T-cell (primary cell): ENCODE measurements around the gene ROPN1L. TPM values are rescaled to one million over a fixed set of nuclear protein-coding genes. Genes with fewer than 3 reads are reported as not detected.

Experiments used
- ATAC-seq, 4 experiments: fragments of 200-7000 bp in 3 of 4; fragments of 150-1000 bp in 1 of 4; cut with Tn5 transposase; replicated peaks in 1 of 4; 1 replicate in 3 of 4; 2 replicates in 1 of 4; pipeline ENCODE4 v1.10.0; 2021; ENCODE audit warnings: moderate library complexity in 3 of 4, mild to moderate bottlenecking in 2 of 4, moderate number of reproducible peaks in 1 of 4
- CTCF ChIA-PET, 2 donors: fragments of 300-600 bp; sonication (Branson Sonifier 250); formaldehyde crosslinking; loops; one replicate each; lab custom pipeline; 2022; ENCODE audit warnings: antibody characterized with exemption in 2 of 2; lab: Charles Lee
- POLR2A ChIA-PET, 2 donors: fragments of 300-600 bp; sonication (Branson Sonifier 250); formaldehyde crosslinking; loops; one replicate each; lab custom pipeline; 2022; ENCODE audit warnings: antibody characterized with exemption in 2 of 2; lab: Charles Lee
- DNase-seq, 35 experiments: peaks; one replicate each; pipeline versions ENCODE4 v3.0.0 to v3.0.0-alpha.2; 2013 to 2023
- H3K27ac ChIP-seq: one replicate; pipeline ENCODE4 v1.5.1; 2013; ENCODE audit warnings: low read length
- H3K27me3 ChIP-seq, 2 experiments: replicated peaks in 1 of 2; 1 replicate in 1 of 2; 2 replicates in 1 of 2; pipeline versions ENCODE4 v1.6.1 to v1.7.0; 2013; ENCODE audit warnings: low read length in 1 of 2, mixed read lengths in 1 of 2; ENCODE audit not compliant: control insufficient read depth in 2 of 2, insufficient read depth in 2 of 2; ENCODE audit errors: extremely low read depth in 1 of 2
- H3K36me3 ChIP-seq, 2 donors: 1 replicate in 1 of 2; 2 replicates in 1 of 2; pipeline versions ENCODE4 v1.6.1 to v1.7.0; 2013; ENCODE audit warnings: low read length in 1 of 2; ENCODE audit not compliant: control insufficient read depth in 2 of 2, insufficient read depth in 1 of 2; ENCODE audit errors: extremely low read depth in 1 of 2
- H3K4me1 ChIP-seq, 2 experiments: 1 replicate in 1 of 2; 2 replicates in 1 of 2; pipeline versions ENCODE4 v1.6.1 to v1.7.0; 2013; ENCODE audit warnings: low read length in 2 of 2, mixed read lengths in 1 of 2; ENCODE audit not compliant: insufficient read depth in 2 of 2, control insufficient read depth in 1 of 2; ENCODE audit errors: extremely low read depth in 1 of 2
- H3K4me3 ChIP-seq, 2 donors: 1 replicate in 1 of 2; 2 replicates in 1 of 2; pipeline versions ENCODE4 v1.5.1 to v1.7.0; 2013; ENCODE audit warnings: mild to moderate bottlenecking in 2 of 2, low read length in 1 of 2, moderate library complexity in 1 of 2; ENCODE audit not compliant: control insufficient read depth in 1 of 2; ENCODE audit errors: extremely low read depth in 1 of 2
- H3K9me3 ChIP-seq: 2 replicates; pipeline ENCODE4 v1.7.0; 2013
- H3K27ac Mint-ChIP-seq, 2 donors: one replicate each; pipeline ENCODE4 v1.8.0; 2020 to 2021; ENCODE audit warnings: mild to moderate bottlenecking in 2 of 2, mixed read lengths in 2 of 2
- H3K27me3 Mint-ChIP-seq, 2 donors: one replicate each; pipeline ENCODE4 v1.8.0; 2021 to 2022; ENCODE audit warnings: mixed read lengths in 2 of 2
- H3K36me3 Mint-ChIP-seq: one replicate; pipeline ENCODE4 v1.8.0; 2021; ENCODE audit warnings: mixed read lengths
- H3K4me1 Mint-ChIP-seq, 3 donors: one replicate each; pipeline ENCODE4 v1.8.0; 2020 to 2022; ENCODE audit warnings: mixed read lengths in 3 of 3, mild to moderate bottlenecking in 1 of 3
- H3K4me3 Mint-ChIP-seq, 3 donors: one replicate each; pipeline ENCODE4 v1.8.0; 2020 to 2022; ENCODE audit warnings: mild to moderate bottlenecking in 3 of 3, mixed read lengths in 3 of 3, moderate library complexity in 3 of 3
- H3K9me3 Mint-ChIP-seq, 3 donors: one replicate each; pipeline ENCODE4 v1.8.0; 2020 to 2022; ENCODE audit warnings: mixed read lengths in 3 of 3
- WGBS: methylation state at CpG from one replicate; pipeline ENCODE4 v1.1.5; 2013; ENCODE audit warnings: missing lambda C conversion rate; ENCODE audit not compliant: insufficient coverage; 5-methylcytosine and 5-hydroxymethylcytosine counted together
- total RNA-seq, 35 experiments: library from RNA in 6 of 35; stranded (reverse) in 6 of 35; fragments of 120-200 nt in 1 of 35; gene quantifications; one replicate each; pipeline versions ENCODE4 v1.2.1 to v1.2.4 and lab custom pipeline; 2013 to 2026

The ROPN1L gene
- total RNA-seq, 5 donors from 2014 or later (not counting 1 experiment from before 2014, with no cell fraction given), result 0.61 to 1.5 (median 0.95) TPM

DNA sequence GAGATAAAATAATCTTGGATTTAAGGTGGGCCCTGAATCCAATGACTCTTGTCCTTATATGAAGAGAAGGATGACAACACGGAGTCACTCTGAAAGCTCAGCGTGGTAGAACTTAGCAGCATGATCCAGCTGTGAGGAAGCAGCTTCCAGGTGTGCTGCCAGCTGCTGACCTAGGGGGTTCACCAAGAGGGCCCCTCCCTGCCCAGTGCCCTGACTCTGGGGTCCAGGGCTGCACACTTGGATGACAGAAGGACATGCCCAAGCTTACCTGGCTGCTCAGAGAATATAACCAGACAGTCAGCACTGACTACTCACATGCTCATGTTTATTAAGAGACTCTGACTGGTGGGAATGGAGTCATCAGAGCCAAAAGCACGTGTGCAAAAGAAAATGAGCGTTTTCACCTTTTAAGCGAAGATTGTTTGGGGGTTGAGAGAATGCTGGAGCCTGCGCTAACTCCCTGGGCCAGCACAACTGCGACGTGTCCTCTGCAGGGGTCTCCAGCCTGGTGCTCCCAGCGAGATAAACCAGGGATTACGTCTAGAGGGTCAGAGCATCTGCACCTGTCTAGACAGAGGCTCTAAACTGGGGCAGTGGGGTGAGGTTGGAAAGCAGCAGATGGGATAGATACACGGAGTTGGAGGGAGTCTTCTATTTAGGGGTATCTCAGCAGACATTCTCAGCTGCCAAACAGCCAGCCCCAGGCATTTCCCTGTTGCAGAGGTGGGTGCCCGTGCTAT, 41.3 kb downstream of the ROPN1L start:
- Mint-ChIP-seq H3K4me1 (peaks cover 0 to 2% (median 2%) of the 10 kb centered on the region in 3 donors), H3K9me3 (no peaks in the 10 kb centered on the region), H3K27ac (no peak overlapping the region), H3K27me3 (peaks cover 0 to 7% of the 10 kb centered on the region in 2 donors), H3K4me3 (no peak overlapping the region), H3K36me3 (no peaks in the 10 kb centered on the region)
- ChIA-PET CTCF (no interaction called here), POLR2A (no interaction called here)
- Histone ChIP-seq H3K36me3 (no peaks in the 10 kb centered on the region), H3K4me1 (peaks cover 0 to 3% of the 10 kb centered on the region in 2 experiments), H3K27ac (no peak overlapping the region), H3K27me3 (peaks cover 0 to 10% of the 10 kb centered on the region in 2 experiments), H3K9me3 (no peaks in the 10 kb centered on the region), H3K4me3 (no peak overlapping the region)
- DNase-seq (no peak), ATAC-seq (no peak)
- 79% methylated on average over 11 of the region's 12 CpGs for WGBS

DNA sequence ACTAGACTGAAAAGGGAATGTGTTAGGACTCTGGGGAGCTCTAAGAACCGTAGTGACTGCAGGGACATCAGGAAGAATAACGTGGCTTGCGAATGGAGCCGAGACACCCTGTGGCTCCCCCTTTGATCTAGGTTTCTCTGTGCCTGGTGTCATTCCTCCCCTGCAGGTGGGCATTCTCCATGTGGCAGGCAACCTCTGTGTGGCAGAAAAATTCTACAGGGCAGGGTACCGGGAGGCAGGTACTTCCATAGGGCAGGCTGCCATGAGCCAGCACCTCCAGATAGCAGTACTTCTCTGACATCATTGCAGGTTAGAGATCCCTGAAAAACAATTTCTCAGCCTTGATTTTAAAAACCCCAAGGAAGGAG, 43.1 kb downstream of the ROPN1L start:
- H3K36me3 ChIP-seq, result no peaks in the 10 kb centered on the region
- ATAC-seq, result no peak
- peaks cover 8 to 12% (median 8%) of the 10 kb centered on the region in 3 donors for H3K4me1 Mint-ChIP-seq
- H3K4me3 ChIP-seq, result no peak overlapping the region
- H3K27ac Mint-ChIP-seq, result no peak overlapping the region
- peaks cover 0 to 10% of the 10 kb centered on the region in 2 experiments for H3K4me1 ChIP-seq
- H3K36me3 Mint-ChIP-seq, result no peaks in the 10 kb centered on the region
- H3K9me3 ChIP-seq, result no peaks in the 10 kb centered on the region
- H3K27me3 Mint-ChIP-seq, result peaks cover 0 to 7% of the 10 kb centered on the region in 2 donors
- no peak overlapping the region for H3K4me3 Mint-ChIP-seq
- no peaks in the 10 kb centered on the region for H3K9me3 Mint-ChIP-seq
- no peak overlapping the region for H3K27ac ChIP-seq
- peaks cover 0 to 9% of the 10 kb centered on the region in 2 experiments for H3K27me3 ChIP-seq
- ChIA-PET CTCF (no interaction called here), POLR2A (no interaction called here)
- no peak for DNase-seq
- WGBS, result 98% methylated on average over 5 of the region's 5 CpGs

DNA sequence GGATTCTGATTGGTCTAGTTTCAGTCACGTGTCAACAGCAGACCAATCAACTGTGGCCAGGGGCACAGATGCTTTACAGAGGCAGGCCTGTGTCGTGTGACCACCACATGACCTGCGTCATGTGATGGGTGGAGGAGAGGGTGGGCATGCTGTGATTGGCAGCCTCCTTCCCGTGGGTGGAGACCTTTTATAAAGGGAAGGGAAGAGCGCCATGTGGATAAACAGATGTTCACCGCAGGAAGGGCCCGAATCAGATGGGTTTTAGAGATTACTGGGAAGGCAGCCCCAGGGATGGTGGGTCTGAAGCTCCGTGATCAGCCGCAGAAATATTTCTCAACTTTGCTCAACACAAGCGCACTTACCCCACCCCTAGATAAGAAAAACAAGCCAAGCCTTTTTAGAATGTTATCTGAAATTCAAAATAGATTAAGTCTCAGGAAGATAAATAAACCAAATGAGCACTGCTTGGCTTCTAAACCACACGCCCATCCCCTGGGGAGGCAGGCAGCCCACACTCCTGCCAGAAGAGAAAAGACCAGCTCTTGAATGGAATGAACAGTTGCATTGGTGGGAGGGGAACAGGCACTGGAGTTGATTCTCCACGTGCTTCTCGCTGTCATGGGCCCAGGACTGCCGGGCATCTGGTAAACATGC, 43.6 kb downstream of the ROPN1L start:
- ATAC-seq, result no peak
- H3K27ac ChIP-seq, result no peak overlapping the region
- ChIA-PET CTCF (no interaction called here), POLR2A (interaction anchor here in 1 of 2 donors (0.6 kb wide), 1 partner anchor 615 kb away, joined by 3 read pairs; no protein-coding TSS in a partner anchor)
- WGBS, result 53% methylated on average over 8 of the region's 14 CpGs
- H3K4me3 ChIP-seq, result no peak overlapping the region
- Mint-ChIP-seq H3K4me1 (peaks cover 13 to 17% (median 13%) of the 10 kb centered on the region in 3 donors), H3K4me3 (no peak overlapping the region), H3K27ac (no peak overlapping the region), H3K27me3 (peaks cover 0 to 7% of the 10 kb centered on the region in 2 donors), H3K9me3 (no peaks in the 10 kb centered on the region), H3K36me3 (no peaks in the 10 kb centered on the region)
- no peaks in the 10 kb centered on the region for H3K36me3 ChIP-seq
- DNase-seq, result no peak
- peaks cover 0 to 9% of the 10 kb centered on the region in 2 experiments for H3K27me3 ChIP-seq
- peaks cover 0 to 15% of the 10 kb centered on the region in 2 experiments for H3K4me1 ChIP-seq
- H3K9me3 ChIP-seq, result no peaks in the 10 kb centered on the region

DNA sequence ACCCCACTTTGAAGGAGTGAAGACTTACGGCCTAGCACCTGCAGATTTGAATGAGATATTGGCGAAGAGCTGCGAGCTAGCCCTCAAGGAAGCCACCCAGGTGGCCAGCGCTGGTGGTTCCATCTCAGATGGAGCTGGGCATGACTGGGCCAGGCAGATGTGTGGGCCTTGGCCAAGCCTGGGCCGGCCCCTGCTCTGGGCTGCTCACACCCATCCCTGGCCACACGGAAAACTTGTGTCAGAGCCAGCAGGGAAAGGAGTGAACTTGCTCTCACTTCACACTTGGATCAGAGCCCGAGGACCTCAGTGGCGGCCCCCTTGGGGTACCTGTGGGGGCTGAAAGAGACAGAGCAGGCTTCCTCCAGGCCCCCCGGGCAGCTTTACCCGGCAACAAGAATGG, 44.2 kb downstream of the ROPN1L start:
- POLR2A ChIA-PET, result interaction anchor here in 1 of 2 donors (0.6 kb wide), 1 partner anchor 614 kb away, joined by 3 read pairs; no protein-coding TSS in a partner anchor
- Histone ChIP-seq H3K27me3 (peaks cover 0 to 9% of the 10 kb centered on the region in 2 experiments), H3K36me3 (no peaks in the 10 kb centered on the region), H3K27ac (no peak overlapping the region), H3K4me3 (no peak overlapping the region), H3K4me1 (peaks cover 0 to 20% of the 10 kb centered on the region in 2 experiments), H3K9me3 (no peaks in the 10 kb centered on the region)
- Mint-ChIP-seq H3K27me3 (peaks cover 0 to 7% of the 10 kb centered on the region in 2 donors), H3K4me3 (no peak overlapping the region), H3K9me3 (no peaks in the 10 kb centered on the region), H3K36me3 (no peaks in the 10 kb centered on the region), H3K4me1 (peaks cover 16 to 22% (median 17%) of the 10 kb centered on the region in 3 donors), H3K27ac (no peak overlapping the region)
- no peak for DNase-seq
- WGBS, result 88% methylated on average over 6 of the region's 10 CpGs
- ATAC-seq, result no peak
- CTCF ChIA-PET, result no interaction called here

DNA sequence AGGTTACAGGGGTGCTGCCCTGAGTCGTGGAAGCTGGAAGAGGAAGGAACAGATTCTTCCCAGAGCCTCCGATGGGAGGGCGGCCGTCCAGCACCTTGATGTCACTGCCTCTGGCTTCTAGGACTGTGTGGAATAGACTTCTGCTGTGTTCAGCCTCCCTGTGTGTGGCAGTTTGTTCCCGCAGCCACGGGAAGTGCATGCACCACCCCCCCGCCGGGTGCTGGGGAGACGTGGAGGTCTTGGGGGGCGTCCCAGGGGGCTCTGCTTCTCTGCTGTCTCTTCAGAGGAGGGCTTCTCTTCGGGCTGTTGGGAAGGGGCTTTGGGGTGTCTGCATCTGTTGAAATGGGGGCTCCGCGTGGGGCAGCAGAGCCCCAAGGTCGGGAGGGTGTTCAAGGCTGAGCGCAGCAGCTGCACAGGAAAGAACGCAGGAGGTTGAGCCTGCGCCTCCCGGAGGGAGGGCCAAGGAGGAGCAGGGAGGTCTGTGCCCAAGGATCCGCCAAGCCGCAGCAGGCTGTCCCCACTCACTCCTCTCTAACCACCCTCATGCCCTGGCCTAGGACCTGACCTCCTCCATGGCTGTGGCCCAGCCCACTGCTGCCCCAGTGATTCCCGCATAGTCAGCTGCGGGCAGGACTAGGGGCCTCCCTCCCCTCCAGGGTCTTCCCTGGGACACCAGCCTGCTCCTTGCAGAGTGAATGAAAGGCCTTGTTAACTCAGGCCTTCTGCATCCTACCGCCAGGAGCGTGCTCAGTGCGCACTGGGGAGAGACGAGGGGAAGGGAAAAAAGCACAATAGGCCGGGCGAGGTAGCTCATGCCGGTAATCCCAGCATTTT, 45.0 kb downstream of the ROPN1L start:
- Histone ChIP-seq H3K9me3 (no peaks in the 10 kb centered on the region), H3K36me3 (no peaks in the 10 kb centered on the region), H3K27me3 (peaks cover 0 to 6% of the 10 kb centered on the region in 2 experiments), H3K4me1 (peaks cover 0 to 20% of the 10 kb centered on the region in 2 experiments), H3K4me3 (no peak overlapping the region), H3K27ac (no peak overlapping the region)
- ChIA-PET POLR2A (no interaction called here), CTCF (no interaction called here)
- Mint-ChIP-seq H3K27me3 (peaks cover 0 to 7% of the 10 kb centered on the region in 2 donors), H3K4me3 (no peak overlapping the region), H3K27ac (no peak overlapping the region), H3K4me1 (peaks cover 16 to 26% (median 17%) of the 10 kb centered on the region in 3 donors), H3K9me3 (no peaks in the 10 kb centered on the region), H3K36me3 (no peaks in the 10 kb centered on the region)
- 94% methylated on average over 18 of the region's 29 CpGs for WGBS
- ATAC-seq, result no peak
- DNase-seq, result no peak

DNA sequence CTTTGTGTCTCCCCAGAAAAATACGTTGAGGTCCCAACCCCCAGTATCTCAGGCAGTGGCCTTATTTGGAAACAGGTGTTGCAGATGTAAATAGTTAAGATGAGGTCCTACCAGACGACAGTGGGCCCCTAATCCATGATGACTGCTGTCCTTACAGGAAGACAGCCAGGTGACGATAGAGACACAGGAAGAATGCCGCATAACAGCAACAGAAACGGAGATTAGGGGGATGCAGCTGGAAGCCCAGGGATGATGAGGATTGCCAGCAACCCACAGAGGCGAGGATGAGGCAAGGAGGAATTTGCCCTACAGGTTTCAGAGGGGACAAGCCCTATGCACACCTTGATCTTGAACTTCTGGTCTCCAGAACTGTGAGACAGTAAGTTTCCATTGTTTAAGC, 46.5 kb downstream of the ROPN1L start:
- WGBS, result 85% methylated on average over 4 of the region's 6 CpGs
- DNase-seq (no peak), ATAC-seq (no peak)
- no peaks in the 10 kb centered on the region for H3K9me3 ChIP-seq
- H3K36me3 Mint-ChIP-seq, result no peaks in the 10 kb centered on the region
- ChIA-PET POLR2A (no interaction called here), CTCF (no interaction called here)
- H3K4me1 Mint-ChIP-seq, result peaks cover 16 to 28% (median 17%) of the 10 kb centered on the region in 3 donors
- H3K4me1 ChIP-seq, result peaks cover 0 to 23% of the 10 kb centered on the region in 2 experiments
- H3K27me3 ChIP-seq, result peaks cover 0 to 10% of the 10 kb centered on the region in 2 experiments
- H3K4me3 ChIP-seq, result no peak overlapping the region
- H3K27ac ChIP-seq, result no peak overlapping the region
- peaks cover 0 to 7% of the 10 kb centered on the region in 2 donors for H3K27me3 Mint-ChIP-seq
- no peak overlapping the region for H3K4me3 Mint-ChIP-seq
- H3K9me3 Mint-ChIP-seq, result no peaks in the 10 kb centered on the region
- H3K27ac Mint-ChIP-seq, result peak overlapping the region in 1 of 2 donors; percentile 14
- no peaks in the 10 kb centered on the region for H3K36me3 ChIP-seq
